Activated effector memory CD4-positive, alpha-beta T cell treated with Interleukin-2 at 50 U/mL for 16 hours (primary cell): ENCODE measurements around the gene SOX5.
"Not testable (repeated sequence)": the region's sequence is repeated elsewhere in the genome, so short reads cannot be mapped to it uniquely, and the experiment has no call there.

Source experiments
- DNase-seq: peaks from one replicate; pipeline ENCODE4 v3.0.0-alpha.2; 2020

SOX5 gene

GRCh38 chr12:23899434-23899833 lies 50.0 kb downstream of the SOX5 start:
- no peak for DNase-seq

- DNase-seq = no peak
Measured at GRCh38 chr12:23898121-23898520, 51.3 kb downstream of the SOX5 start.

GRCh38 chr12:23895792-23896218 lies 53.7 kb downstream of the SOX5 start:
- DNase-seq = no peak

- no peak for DNase-seq
Measured at GRCh38 chr12:23893611-23894010, 55.9 kb downstream of the SOX5 start.

- no peak for DNase-seq
Measured at GRCh38 chr12:23891115-23891514, 58.4 kb downstream of the SOX5 start.

- DNase-seq = no peak
Measured at GRCh38 chr12:23889069-23889440, 60.4 kb downstream of the SOX5 start.

- no peak for DNase-seq
Measured at GRCh38 chr12:23888396-23889068, 60.9 kb downstream of the SOX5 start.

- DNase-seq = no peak
Measured at GRCh38 chr12:23887055-23887835, 62.2 kb downstream of the SOX5 start.

- no peak for DNase-seq
Measured at GRCh38 chr12:23885394-23885793, 64.1 kb downstream of the SOX5 start.

- no peak for DNase-seq
Measured at GRCh38 chr12:23884909-23885308, 64.6 kb downstream of the SOX5 start.

- DNase-seq = no peak
Measured at GRCh38 chr12:23880988-23881387, 68.5 kb downstream of the SOX5 start.

GRCh38 chr12:23876618-23877017 lies 72.9 kb downstream of the SOX5 start:
- DNase-seq = not testable (repeated sequence)

GRCh38 chr12:23867794-23868193 lies 81.7 kb downstream of the SOX5 start:
- DNase-seq = no peak

- no peak for DNase-seq
Measured at GRCh38 chr12:23862701-23863100, 86.8 kb downstream of the SOX5 start.

- no peak for DNase-seq
Measured at GRCh38 chr12:23860019-23860418, 89.5 kb downstream of the SOX5 start.

GRCh38 chr12:23857178-23857577 lies 92.3 kb downstream of the SOX5 start:
- DNase-seq = no peak

GRCh38 chr12:23855813-23856212 lies 93.7 kb downstream of the SOX5 start:
- no peak for DNase-seq

- DNase-seq = no peak
Measured at GRCh38 chr12:23854598-23854997, 94.9 kb downstream of the SOX5 start.

GRCh38 chr12:23853640-23854039 lies 95.8 kb downstream of the SOX5 start:
- no peak for DNase-seq

- DNase-seq = no peak
Measured at GRCh38 chr12:23851602-23852001, 97.9 kb downstream of the SOX5 start.

- DNase-seq = no peak
Measured at GRCh38 chr12:23847857-23848256, 101.6 kb downstream of the SOX5 start.

GRCh38 chr12:23843958-23844357 lies 105.5 kb downstream of the SOX5 start:
- DNase-seq = no peak

- DNase-seq = no peak
Measured at GRCh38 chr12:23834076-23834475, 115.4 kb downstream of the SOX5 start.

GRCh38 chr12:23831739-23832138 lies 117.7 kb downstream of the SOX5 start:
- no peak for DNase-seq

- no peak for DNase-seq
Measured at GRCh38 chr12:23830210-23830609, 119.3 kb downstream of the SOX5 start.
